ENCODE measurements around the gene RFLNA.

- TF ChIP-seq GATA2 (IDR thresholded peaks at IDR 0.05; ENCODE audit: low read depth, low read length), result no peak
- no peak for TF ChIP-seq GATA3 (IDR thresholded peaks at IDR 0.05; ENCODE audit: low read depth, low read length)
Observed at GRCh38 chr12:124304314-124304790, 9.5 kb downstream of the RFLNA start.

All from SH-SY5Y (cell line).